LNCAP (cell line): Measurements from ENCODE around the gene THRAP3.

Source experiments
- TF ChIP-seq, protein P1 (sequence below): fragments of 450-650 bp; IDR thresholded peaks from 2 replicates; pipeline ENCODE4 v1.5.1; 2017; ENCODE audit warnings: mild to moderate bottlenecking

THRAP3 gene

DNA sequence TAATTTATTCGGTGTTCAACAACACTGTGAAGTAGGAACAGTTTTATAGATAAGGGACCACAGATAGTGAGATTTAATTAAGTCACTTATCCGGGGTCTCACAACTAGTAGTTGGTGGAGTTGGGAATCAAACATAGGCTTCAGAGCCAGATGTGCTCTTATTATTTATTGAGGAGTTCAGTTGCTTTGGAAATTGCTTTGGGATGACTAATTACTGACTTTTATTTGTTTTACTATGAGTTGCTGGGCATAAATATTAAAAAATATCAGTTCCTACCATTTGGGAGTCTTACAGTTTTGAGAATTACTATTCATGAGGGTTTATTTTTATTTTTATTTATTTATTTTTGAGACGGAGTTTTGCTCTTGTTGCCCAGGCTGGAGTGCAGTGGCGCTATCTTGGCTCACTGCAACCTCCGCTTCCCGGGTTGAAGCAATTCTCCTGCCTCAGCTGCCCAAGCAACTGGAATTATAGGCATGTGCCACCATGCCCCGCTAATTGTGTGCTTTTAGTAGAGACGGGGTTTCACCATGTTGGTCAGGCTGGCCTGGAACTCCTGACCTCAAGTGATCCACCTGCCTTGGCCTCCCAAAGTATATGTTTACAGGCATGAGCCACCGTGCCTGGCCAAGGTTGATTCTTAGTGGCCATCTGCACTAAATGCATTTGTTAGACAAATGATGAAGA, 27.7 kb downstream of the THRAP3 start:
- TF ChIP-seq, protein P1, sequence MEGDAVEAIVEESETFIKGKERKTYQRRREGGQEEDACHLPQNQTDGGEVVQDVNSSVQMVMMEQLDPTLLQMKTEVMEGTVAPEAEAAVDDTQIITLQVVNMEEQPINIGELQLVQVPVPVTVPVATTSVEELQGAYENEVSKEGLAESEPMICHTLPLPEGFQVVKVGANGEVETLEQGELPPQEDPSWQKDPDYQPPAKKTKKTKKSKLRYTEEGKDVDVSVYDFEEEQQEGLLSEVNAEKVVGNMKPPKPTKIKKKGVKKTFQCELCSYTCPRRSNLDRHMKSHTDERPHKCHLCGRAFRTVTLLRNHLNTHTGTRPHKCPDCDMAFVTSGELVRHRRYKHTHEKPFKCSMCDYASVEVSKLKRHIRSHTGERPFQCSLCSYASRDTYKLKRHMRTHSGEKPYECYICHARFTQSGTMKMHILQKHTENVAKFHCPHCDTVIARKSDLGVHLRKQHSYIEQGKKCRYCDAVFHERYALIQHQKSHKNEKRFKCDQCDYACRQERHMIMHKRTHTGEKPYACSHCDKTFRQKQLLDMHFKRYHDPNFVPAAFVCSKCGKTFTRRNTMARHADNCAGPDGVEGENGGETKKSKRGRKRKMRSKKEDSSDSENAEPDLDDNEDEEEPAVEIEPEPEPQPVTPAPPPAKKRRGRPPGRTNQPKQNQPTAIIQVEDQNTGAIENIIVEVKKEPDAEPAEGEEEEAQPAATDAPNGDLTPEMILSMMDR: no peak

DNA sequence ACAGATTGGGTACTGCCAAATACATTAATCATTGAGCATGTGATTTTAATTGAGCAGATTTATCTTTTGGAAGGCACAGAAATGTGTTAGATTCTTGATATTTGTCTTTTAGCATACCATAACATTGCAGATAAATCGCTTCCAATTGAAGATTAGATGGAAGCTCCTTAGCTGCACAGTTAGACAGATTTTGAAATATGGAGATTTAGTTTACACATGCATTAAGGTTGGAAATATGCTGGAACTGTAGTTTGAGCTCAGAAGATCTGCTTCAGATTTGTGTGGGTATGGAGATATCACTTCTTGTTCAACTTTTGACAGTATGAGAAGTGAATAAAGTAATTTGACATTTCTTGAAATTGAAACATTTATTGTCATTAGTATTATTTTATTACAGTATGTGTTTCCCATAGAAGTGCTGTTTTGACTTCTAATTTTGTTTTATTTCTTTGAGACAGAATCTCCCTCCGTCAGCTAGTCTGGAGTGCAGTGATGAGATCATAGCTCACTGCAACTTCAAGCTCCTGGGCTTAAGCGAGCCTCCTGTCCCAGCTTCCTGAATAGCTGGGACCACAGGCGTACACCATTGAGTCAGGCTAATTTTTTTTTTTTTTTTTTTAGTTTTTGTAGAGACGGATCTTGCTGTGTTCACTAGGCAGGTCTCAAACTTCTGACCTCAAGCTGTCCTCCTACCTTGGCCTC, 29.1 kb downstream of the THRAP3 start:
- TF ChIP-seq, protein P1: no peak

DNA sequence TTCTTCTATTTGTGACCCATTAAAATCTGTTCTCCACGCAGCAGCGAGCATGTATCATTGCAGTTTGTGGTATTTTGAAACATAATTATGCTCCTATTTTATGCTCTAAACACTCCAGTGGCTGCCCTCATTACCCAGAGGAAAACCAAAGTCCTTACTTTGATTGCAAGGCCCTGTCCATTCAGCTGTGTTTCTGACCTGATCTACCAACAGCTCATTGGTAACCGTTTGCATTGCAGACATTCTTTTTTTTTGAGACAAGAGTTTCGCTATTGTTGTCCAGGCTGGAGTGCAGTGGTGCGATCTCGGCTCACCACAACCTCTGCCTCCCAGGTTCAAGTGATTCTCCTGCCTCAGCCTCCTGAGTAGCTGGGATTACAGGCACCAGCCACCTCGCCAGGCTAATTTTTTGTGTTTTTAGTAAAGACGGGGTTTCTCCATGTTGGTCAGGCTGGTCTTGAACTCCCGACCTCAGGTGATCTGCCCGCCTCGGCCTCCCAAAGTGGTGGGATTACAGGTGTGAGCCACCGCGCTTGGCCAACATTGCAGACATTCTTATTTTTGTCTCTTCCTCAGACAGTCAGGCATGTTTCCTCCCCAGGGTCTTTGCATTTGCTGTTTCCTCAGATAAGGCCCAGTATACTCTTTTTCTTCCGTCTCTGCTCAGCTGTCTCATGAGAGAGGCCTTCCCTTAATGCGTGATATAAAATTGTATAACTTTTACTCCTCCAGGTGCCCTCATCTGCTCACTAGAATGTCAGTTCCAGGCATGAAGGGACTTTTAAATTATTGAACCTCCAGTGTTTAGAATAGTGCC, 32.5 kb downstream of the THRAP3 start:
- TF ChIP-seq, protein P1: no peak

GRCh38 chr1:36257375-36257767, 33.1 kb downstream of the THRAP3 start:
- TF ChIP-seq, protein P1: no peak

DNA sequence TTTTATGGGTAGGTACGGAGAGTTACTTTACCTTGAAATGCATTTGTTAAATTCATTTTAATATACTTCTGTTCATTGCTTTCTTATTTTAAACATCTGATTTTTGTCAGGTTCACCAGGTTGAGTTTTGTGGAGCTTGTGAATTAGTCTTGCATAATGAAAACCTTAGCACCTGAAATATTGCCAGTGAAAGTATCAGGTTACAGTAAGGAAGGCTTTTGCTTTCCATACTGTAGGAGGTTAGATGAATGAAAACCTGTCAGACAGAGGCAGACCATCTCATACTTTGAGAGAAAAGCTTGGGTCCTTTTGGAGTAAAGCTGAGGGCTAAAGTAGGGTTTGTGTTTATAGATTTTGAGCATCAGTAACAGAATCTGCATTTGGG, 34.7 kb downstream of the THRAP3 start:
- TF ChIP-seq, protein P1: no peak

DNA sequence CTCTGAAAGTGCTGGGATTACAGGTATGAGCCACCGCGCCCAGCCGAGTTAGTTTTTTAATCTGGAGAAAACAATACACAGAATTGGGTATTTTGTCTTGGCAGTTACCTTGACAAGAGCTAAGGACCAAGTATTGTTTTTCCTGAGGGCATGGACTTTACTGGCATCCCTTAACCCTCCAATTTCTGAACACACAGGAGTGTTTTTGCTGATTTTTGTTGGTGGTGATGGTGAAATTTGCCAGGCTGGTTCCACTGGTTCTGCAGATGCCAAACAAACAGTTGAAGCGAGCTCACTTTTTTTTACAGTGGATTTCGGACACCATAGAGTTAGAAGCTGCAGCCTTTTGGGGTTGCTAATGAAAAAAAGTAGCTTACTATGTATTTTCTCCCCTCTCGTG, 44.7 kb downstream of the THRAP3 start:
- TF ChIP-seq, protein P1: no peak

DNA sequence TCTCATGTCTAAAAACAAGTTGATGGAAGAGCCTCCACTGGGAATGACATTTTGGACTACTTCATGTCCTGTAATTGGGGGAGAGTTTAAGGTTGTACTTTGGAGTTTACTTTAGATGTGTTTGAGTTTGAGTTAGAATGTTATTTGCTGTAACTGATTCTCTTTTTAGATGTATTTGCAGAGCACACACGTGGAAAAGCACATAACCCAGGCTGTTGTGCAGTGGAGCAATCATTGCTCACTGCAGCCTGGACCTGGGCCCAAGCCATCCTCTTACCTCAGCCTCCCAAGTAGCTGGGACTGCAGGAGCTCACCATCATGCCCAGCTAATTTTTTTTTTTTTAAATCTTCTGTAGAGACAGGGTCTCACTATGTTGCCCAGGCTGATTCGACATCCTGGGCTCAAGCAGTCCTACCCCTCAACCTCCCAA, 45.2 kb downstream of the THRAP3 start:
- TF ChIP-seq, protein P1: no peak
